Measurements from ENCODE around the gene RFX1. TPM values are rescaled to one million over a fixed set of nuclear protein-coding genes. Genes with fewer than 3 reads are reported as not detected.
"Not testable (repeated sequence)": the region's sequence is repeated elsewhere in the genome, so short reads cannot be mapped to it uniquely, and the experiment has no call there.

The RFX1 gene
- total RNA-seq, 4 donors from 2014 or later = 4.5 to 9.2 (median 6.1) TPM

DNA sequence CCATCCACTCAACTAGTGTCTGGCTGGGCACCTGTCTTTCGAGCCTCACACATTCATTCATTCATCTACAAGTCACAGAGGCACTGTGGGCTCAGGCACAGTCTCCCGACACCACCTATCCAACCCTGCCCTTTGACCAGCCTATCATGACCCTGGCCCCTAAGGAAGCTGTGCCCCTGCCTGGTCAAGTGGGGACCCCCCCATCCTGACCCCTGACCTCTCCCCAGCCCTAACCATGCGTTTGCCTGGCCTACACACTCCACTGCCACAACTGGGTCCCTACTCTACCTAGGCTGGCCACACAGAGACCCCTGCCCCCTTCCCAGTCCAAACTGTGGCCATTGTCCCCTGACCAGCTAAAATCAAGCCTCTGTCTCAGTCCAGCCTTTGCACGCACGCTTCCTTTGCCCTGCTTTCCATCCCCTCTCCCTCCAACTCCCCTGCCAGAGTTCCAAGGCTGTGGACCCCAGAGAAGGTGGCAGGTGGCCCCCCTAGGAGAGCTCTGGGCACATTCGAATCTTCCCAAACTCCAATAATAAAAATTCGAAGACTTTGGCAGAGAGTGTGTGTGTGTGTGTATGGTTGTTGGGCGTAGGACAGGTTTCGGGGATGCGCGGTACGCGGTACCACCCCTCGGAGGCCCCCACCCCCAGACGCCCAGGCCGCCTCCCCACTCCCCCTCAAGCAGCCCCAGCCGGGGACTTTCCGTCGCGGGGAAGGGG, 25.0 kb upstream of the RFX1 start:
- intact Hi-C loops (cut with DNase I; ENCODE audit: low total_unique reads) = no loop called here
- 31 to 40% methylated on average over 9 to 17 of the region's 20 CpGs for WGBS, 2 donors
- DNase-seq (ENCODE audit: low spot score in 2 of 2) = no peak
- peak overlapping the region; percentile 40 for H3K4me3 ChIP-seq (ENCODE audit: low read depth, poor library complexity, severe bottlenecking)
- TF ChIP-seq, protein P1, sequence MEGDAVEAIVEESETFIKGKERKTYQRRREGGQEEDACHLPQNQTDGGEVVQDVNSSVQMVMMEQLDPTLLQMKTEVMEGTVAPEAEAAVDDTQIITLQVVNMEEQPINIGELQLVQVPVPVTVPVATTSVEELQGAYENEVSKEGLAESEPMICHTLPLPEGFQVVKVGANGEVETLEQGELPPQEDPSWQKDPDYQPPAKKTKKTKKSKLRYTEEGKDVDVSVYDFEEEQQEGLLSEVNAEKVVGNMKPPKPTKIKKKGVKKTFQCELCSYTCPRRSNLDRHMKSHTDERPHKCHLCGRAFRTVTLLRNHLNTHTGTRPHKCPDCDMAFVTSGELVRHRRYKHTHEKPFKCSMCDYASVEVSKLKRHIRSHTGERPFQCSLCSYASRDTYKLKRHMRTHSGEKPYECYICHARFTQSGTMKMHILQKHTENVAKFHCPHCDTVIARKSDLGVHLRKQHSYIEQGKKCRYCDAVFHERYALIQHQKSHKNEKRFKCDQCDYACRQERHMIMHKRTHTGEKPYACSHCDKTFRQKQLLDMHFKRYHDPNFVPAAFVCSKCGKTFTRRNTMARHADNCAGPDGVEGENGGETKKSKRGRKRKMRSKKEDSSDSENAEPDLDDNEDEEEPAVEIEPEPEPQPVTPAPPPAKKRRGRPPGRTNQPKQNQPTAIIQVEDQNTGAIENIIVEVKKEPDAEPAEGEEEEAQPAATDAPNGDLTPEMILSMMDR (IDR thresholded peaks at IDR 0.05) = no peak
- no peak for TF ChIP-seq POLR2A (IDR thresholded peaks at IDR 0.05)

DNA sequence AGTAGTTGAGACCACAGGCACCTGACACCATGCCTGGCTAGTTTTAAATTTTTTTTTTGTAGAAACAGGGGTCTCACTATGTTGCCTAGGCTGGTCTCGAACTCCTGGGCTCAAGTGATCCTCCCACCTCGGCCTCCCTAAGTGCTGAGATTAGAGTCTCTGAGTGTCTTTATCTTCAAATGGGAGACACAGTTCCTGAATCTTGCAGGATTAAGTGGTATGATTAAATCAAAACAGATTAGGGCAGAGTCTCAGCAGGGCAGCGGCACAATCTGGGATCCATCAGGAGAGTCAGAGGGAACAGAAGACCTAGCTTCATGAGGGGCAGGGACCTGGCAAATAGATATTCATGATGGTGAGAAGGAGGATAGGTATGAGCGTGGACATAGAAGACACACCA, 22.8 kb upstream of the RFX1 start:
- TF ChIP-seq POLR2A (IDR thresholded peaks at IDR 0.05) = no peak
- TF ChIP-seq, protein P1 (IDR thresholded peaks at IDR 0.05) = no peak
- no peak for DNase-seq (ENCODE audit: low spot score in 2 of 2)
- WGBS, 2 donors = 64 to 67% methylated on average over 4 of the region's 4 CpGs
- intact Hi-C loops (cut with DNase I; ENCODE audit: low total_unique reads) = no loop called here
- no peak overlapping the region for H3K4me3 ChIP-seq (ENCODE audit: low read depth, poor library complexity, severe bottlenecking)

DNA sequence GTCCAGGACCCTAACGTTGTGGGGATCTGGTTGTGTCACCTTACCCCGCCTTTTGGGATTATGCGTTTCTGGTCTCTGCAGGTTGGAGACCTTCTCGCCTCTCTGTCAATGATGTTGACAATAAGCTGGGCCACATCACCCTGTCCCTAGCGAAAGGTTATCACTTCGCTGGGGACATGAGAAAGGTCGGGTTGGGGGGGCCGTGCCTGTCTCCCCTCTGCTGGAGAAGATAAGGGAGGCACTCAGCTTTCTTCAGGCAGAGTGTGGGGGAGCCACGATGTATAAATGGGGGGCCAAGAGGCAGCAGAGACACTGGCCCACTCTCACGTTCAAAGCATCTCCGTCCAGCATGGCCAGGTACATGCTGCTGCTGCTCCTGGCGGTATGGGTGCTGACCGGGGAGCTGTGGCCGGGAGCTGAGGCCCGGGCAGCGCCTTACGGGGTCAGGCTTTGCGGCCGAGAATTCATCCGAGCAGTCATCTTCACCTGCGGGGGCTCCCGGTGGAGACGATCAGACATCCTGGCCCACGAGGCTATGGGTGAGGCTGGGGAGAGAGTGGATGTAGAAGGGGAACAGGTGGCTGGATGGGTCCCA, 21.8 kb upstream of the RFX1 start, which contains the start of gene RLN3:
RLN3 (plus strand) TSS at position 293 of the 595 bp plus-strand sequence; CDS start at position 350, 57 bp downstream.
- TF ChIP-seq POLR2A (IDR thresholded peaks at IDR 0.05) = no peak
- TF ChIP-seq, protein P1 (IDR thresholded peaks at IDR 0.05) = no peak
- H3K4me3 ChIP-seq (ENCODE audit: low read depth, poor library complexity, severe bottlenecking) = no peak within 1 kb of the TSS
- DNase-seq (ENCODE audit: low spot score in 2 of 2) = no peak
- intact Hi-C loops (cut with DNase I; ENCODE audit: low total_unique reads) = no loop called here
- 80 to 81% methylated on average over 24 of the region's 24 CpGs for WGBS, 2 donors

DNA sequence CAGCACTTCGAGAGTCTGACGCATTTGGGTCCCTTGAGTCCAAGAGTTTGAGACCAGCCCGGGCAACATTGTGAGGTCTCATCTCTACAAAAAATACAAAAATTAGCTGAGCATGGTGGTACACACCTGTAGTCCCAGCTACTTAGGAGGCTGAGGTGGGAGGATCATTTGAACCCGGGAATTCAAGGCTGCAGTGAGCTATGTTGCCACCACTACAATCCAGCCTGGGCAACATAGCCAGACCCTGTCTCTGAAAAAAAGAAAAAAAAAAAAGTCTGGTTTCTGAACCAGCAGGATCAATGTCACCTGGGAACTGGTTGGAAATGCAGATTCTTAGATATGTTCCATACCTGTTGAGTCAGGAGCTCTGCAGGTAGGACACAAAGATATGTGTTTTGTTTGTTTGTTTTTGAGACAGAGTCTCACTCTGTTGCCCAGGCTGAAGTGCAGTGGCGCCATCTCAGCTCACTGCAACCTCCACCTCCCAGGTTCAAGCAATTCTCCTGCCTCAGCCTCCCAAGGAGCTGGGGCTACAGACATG, 20.6 kb upstream of the RFX1 start:
- 88 to 89% methylated on average over 5 of the region's 5 CpGs for WGBS, 2 donors
- H3K4me3 ChIP-seq (ENCODE audit: low read depth, poor library complexity, severe bottlenecking); DNase-seq (ENCODE audit: low spot score in 2 of 2); intact Hi-C loops (cut with DNase I; ENCODE audit: low total_unique reads): not testable (repeated sequence)

DNA sequence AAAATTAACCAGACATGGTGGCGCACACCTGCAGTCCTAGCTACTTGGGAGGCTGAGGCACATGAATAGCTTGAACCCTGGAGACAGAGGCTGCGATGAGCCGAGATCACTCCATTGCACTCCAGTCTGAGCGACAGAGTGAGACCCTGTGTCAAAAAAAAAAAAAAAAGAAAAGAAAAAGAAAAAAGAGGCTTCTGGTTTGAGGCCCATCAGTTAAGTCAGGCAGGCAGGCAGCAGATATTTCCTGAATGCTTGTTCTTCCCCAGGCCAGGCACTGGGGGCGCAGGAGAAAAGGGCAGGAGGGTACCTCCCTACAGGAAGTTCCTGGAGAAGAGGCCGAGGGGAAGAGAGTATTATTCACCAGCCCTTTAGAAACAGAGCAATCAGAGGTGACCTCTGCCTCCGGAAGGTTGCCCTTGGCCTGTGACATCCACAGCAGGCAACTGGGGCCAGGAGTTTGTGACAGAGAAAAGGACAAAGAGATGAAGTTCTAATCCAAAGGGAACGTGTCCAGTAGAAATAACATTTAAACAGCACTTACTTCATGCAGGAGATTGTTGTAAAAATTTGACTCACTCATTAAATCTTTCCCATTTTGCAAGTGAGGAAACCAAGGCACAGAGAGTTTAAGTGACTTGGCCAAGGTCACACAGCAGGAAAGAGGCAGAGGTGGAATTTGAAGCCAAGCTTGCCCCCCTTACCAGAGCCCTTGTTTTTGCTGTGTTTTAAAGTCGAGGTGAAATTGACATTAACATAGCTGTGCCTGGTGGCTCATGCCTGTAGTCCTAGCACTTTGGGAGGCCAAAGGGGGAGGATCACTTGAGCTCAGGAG, 17.5 kb upstream of the RFX1 start:
- DNase-seq (ENCODE audit: low spot score in 2 of 2) = no peak
- 60 to 62% methylated on average over 9 of the region's 9 CpGs for WGBS, 2 donors
- no peak overlapping the region for H3K4me3 ChIP-seq (ENCODE audit: low read depth, poor library complexity, severe bottlenecking)
- TF ChIP-seq, protein P1 (IDR thresholded peaks at IDR 0.05) = no peak
- TF ChIP-seq POLR2A (IDR thresholded peaks at IDR 0.05) = no peak
- intact Hi-C loops (cut with DNase I; ENCODE audit: low total_unique reads) = no loop called here

DNA sequence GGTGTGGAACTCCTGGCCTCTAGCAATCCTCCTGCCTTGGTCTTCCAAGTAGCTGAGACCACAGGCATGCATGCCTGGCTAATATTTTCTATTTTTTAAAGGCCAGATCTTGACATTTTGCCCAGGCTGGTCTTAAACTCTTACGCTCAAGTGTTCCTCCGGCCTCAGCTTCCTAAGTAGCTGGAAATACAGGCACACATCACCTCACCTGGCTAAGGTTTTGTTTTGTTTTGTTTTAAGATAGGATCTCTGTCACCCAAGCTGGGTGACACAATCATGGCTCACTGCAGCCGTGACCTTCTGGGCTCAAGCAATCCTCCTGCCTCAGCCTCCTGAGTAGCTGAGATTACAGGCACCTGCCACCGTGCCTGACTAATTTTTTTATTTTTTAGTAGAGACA, 16.3 kb upstream of the RFX1 start:
- TF ChIP-seq, protein P1 (IDR thresholded peaks at IDR 0.05) = no peak
- no peak for TF ChIP-seq POLR2A (IDR thresholded peaks at IDR 0.05)
- intact Hi-C loops (cut with DNase I; ENCODE audit: low total_unique reads) = no loop called here
- no peak overlapping the region for H3K4me3 ChIP-seq (ENCODE audit: low read depth, poor library complexity, severe bottlenecking)
- WGBS, 2 donors = 83 to 87% methylated on average over 4 of the region's 4 CpGs
- no peak for DNase-seq (ENCODE audit: low spot score in 2 of 2)

Measured in lower leg skin (tissue), 4 donors.